Kidney (tissue), 14 donors: ENCODE results near the gene NXPH1. TPM values are rescaled to one million over a fixed set of nuclear protein-coding genes. Genes with fewer than 3 reads are reported as not detected.

Source experiments
- DNase-seq, 5 donors: peaks; one replicate each; pipeline ENCODE4 v3.0.0-alpha.2; 2013 to 2020
- FAIRE-seq: peaks from 2 replicates; lab custom pipeline; 2012; peaks lifted over from hg19 to GRCh38; lab: Jason Lieb, UNC
- H3K27ac ChIP-seq, 2 donors: one replicate each; pipeline ENCODE4 v1.7.0; 2013; ENCODE audit warnings: low read depth in 2 of 2, low read length in 2 of 2, inconsistent platforms in 1 of 2
- H3K27me3 ChIP-seq: one replicate; pipeline ENCODE4 v1.7.1; 2013; ENCODE audit warnings: low read length, inconsistent platforms; ENCODE audit not compliant: control insufficient read depth, insufficient read depth
- H3K36me3 ChIP-seq, 3 donors: one replicate each; pipeline versions ENCODE4 v1.7.0 to v1.7.1; 2013; ENCODE audit warnings: low read length in 3 of 3, control low read depth in 1 of 3, inconsistent platforms in 1 of 3; ENCODE audit not compliant: insufficient read depth in 3 of 3, control insufficient read depth in 2 of 3
- H3K4me1 ChIP-seq, 3 donors: one replicate each; pipeline versions ENCODE4 v1.7.0 to v1.7.1; 2013; ENCODE audit warnings: low read length in 3 of 3, inconsistent platforms in 1 of 3, low read depth in 1 of 3; ENCODE audit not compliant: control insufficient read depth in 2 of 3, insufficient read depth in 2 of 3
- H3K4me3 ChIP-seq, 3 donors: one replicate each; pipeline versions ENCODE4 v1.7.0 to v1.8.1; 2013; ENCODE audit warnings: low read length in 3 of 3, control low read depth in 1 of 3, inconsistent platforms in 1 of 3
- H3K9ac ChIP-seq, 3 donors: one replicate each; pipeline versions ENCODE4 v1.7.0 to v1.7.1; 2013; ENCODE audit warnings: low read length in 3 of 3, control low read depth in 1 of 3, inconsistent platforms in 1 of 3
- H3K9me3 ChIP-seq, 3 donors: one replicate each; pipeline versions ENCODE4 v1.7.0 to v1.7.1; 2013; ENCODE audit warnings: low read length in 3 of 3, control low read depth in 1 of 3, inconsistent platforms in 1 of 3; ENCODE audit not compliant: control insufficient read depth in 2 of 3, insufficient read depth in 1 of 3
- CTCF ChIP-seq: IDR thresholded peaks from 3 replicates; pipeline ENCODE4 v1.5.1; 2012; ENCODE audit warnings: mild to moderate bottlenecking, moderate library complexity, borderline replicate concordance; ENCODE audit not compliant: insufficient read depth; ENCODE audit errors: extremely low read depth
- intact Hi-C: fragments of 100-400 bp; cut with DNase I; formaldehyde crosslinking; loops from one replicate; pipeline ENCODE4 v1.11.1; 2022
- polyA plus RNA-seq: library from polyadenylated mRNA; stranded (reverse); fragments of 350-450 nt; fragmentation: Illumina TruSeq; extraction: RNeasy Lipid Tissue Mini Kit (QIAGEN cat#74804); gene quantifications from one replicate; pipeline ENCODE4 v1.2.3, GENCODE V29; 2014; ENCODE audit warnings: low read depth, low replicate concordance; ENCODE audit not compliant: insufficient read depth
- total RNA-seq: library from RNA; stranded (reverse); fragmentation: NEBNext Ultra II Directional; extraction: Animal tissue kit (Norgen Biotek cat#: 25700); gene quantifications from one replicate; pipeline ENCODE4 v1.2.1, GENCODE V29; 2021
- donor health status: control.
- donor health status: control.
- donor health status: control.
- donor health status: control.
- donor health status: control.
- donor health status: DM: yes; HTN: yes; CAD: no.
- donor health status: Normal renal cell carcinoma (clear cell type).

NXPH1 gene
- total and polyA plus RNA-seq, 2 donors from 2014 or later, result not detected

GRCh38 chr7:8742837-8743236 lies 309.4 kb downstream of the NXPH1 start:
- no peak overlapping the region for H3K9ac ChIP-seq
- no peak overlapping the region for H3K27ac ChIP-seq
- no peaks in the 10 kb centered on the region for H3K9me3 ChIP-seq
- no peaks in the 10 kb centered on the region for H3K27me3 ChIP-seq
- no peak for FAIRE-seq
- intact Hi-C loops, result no loop called here
- TF ChIP-seq CTCF, result no peak
- no peaks in the 10 kb centered on the region for H3K36me3 ChIP-seq
- no peaks in the 10 kb centered on the region for H3K4me1 ChIP-seq
- no peak overlapping the region for H3K4me3 ChIP-seq
- no peak for DNase-seq

DNA sequence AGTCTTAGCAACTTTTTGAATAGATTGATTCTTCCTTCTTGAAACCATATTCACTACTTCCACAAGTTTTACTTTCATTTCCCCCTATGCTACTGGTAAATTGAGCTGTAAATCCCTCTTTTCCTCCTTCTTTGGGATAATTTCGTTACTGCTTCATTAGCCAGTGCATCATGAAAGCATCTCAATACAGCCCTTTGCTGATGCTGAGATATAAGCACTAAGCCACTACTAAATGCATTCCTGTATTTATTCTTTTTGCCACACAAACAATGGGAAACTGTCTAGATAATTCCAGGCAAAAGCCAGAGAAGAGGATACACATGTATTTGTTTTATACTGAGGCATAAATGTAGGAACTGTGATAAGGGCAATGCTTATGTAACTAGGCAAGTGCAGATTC lies 313.9 kb downstream of the NXPH1 start:
- no peaks in the 10 kb centered on the region for H3K9me3 ChIP-seq
- H3K4me1 ChIP-seq, result no peaks in the 10 kb centered on the region
- H3K36me3 ChIP-seq, result no peaks in the 10 kb centered on the region
- no peak overlapping the region for H3K27ac ChIP-seq
- no peak for DNase-seq
- intact Hi-C loops, result no loop called here
- no peak for FAIRE-seq
- TF ChIP-seq CTCF, result no peak
- no peak overlapping the region for H3K9ac ChIP-seq
- H3K4me3 ChIP-seq, result no peak overlapping the region
- H3K27me3 ChIP-seq, result no peaks in the 10 kb centered on the region

DNA sequence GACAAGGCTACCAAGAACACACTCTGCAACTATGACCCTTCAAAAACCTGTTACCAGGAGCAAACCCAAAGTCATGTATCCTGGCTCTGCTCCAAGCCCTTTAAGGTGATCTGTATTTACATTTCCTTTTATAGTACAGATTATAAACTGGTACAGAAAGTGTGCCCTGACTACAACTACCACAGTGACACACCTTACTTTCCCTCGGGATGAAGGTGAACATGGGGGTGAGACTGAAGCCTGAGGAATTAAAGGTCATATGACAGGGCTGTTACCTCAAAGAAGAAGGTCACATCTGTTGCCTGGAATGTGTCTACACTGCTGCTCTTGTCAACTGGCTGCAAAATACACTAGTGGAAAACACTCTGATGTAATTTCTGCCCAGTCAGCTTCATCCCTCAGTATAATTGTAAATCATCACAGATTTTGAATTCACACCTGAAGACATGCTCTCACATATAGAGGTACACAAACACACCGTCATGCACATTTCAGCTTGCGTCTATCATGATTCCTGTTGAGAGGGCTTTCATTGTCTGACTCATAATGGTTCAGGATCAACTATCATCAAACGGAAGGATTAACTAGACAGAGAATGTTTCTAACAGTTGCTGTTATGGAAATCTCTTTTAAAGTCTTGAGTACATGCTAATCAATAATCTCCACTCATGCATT lies 318.3 kb downstream of the NXPH1 start:
- Histone ChIP-seq H3K9ac (no peak overlapping the region), H3K27ac (no peak overlapping the region), H3K9me3 (no peaks in the 10 kb centered on the region), H3K36me3 (no peaks in the 10 kb centered on the region), H3K4me3 (no peak overlapping the region), H3K27me3 (no peaks in the 10 kb centered on the region), H3K4me1 (no peaks in the 10 kb centered on the region)
- DNase-seq (no peak), FAIRE-seq (no peak)
- no peak for TF ChIP-seq CTCF
- intact Hi-C loops, result no loop called here

DNA sequence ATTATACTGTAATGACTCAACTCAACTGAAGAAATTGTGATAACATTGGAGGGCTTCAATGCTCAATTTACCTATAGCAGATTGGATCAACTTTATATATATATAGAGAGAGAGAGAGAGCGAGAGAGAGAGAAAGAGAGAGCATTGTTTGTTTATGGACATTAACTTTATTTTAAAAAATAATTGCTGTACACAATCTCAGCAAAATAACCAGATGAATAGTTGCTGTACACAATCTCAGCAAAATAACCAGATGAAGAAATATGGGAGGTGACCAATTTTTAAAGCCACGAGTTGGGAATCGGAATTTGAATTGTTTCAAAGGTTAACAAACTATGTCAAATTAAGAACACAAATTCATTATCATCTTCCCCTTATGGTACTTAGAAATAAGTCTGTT lies 319.9 kb downstream of the NXPH1 start:
- no peak for TF ChIP-seq CTCF
- H3K4me1 ChIP-seq, result no peaks in the 10 kb centered on the region
- FAIRE-seq (no peak), DNase-seq (no peak)
- intact Hi-C loops, result no loop called here
- no peaks in the 10 kb centered on the region for H3K9me3 ChIP-seq
- no peaks in the 10 kb centered on the region for H3K27me3 ChIP-seq
- no peaks in the 10 kb centered on the region for H3K36me3 ChIP-seq
- H3K9ac ChIP-seq, result no peak overlapping the region
- H3K4me3 ChIP-seq, result no peak overlapping the region
- H3K27ac ChIP-seq, result no peak overlapping the region
